ENCODE results near the gene YBX1. TPM values are rescaled to one million over a fixed set of nuclear protein-coding genes. Genes with fewer than 3 reads are reported as not detected.
"Not testable (repeated sequence)": the region's sequence is repeated elsewhere in the genome, so short reads cannot be mapped to it uniquely, and the experiment has no call there.

The YBX1 gene
- total RNA-seq, 4 donors from 2014 or later = 509 to 860 (median 681) TPM

DNA sequence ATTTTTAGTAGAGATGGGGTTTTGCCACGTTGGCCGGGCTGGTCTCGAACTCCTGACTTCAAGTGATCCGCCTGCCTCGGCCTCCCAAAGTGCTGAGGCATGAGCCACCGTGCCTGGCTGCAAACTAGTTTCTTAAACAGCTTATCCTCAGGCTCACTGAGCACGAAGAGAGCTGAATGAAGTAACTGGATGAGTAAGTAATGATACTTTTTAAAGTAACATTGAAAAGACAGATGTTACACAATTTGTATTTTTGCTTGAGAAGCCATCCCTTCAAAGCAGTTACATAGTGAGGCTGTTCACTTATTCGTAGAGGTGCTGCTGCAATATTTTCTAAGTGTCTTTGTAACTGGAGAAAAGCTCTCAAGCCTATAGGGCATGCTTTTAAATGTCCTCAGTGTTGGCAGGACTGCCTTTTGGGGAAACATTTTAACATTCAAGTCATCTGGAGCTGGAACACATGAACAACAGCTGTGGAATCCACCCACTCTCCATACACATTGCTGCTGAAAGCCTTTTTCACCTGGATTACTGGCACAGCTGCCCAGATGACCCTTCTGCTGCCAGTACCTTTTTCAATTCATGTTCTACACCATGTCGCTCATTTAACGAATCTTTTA, 2.7 kb upstream of the YBX1 start:
- ATAC-seq (ENCODE audit: low FRiP score) = no peak
- TF ChIP-seq CTCF (IDR thresholded peaks at IDR 0.05) = no peak
- DNase-seq (ENCODE audit: low spot score) = no peak

DNA sequence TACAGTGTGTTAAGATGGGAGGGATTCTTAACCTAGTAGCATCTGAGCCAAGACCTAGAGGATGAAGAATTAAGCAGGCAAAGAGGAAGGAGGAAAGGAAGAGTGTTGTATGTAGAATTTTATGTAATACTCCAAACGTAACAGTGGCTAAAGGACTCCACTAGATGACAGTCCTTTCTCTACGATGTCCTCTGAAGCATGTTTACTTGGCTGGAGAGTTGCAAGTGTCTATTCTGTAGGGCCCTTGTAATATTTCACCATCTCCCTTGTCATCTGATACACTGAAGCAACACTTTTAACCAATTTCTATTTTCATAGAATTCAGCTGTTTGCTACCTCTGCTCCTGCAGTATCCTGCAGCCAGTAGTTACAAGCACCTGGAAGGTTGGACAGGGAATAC, 2.2 kb upstream of the YBX1 start:
- DNase-seq (ENCODE audit: low spot score) (no peak), ATAC-seq (ENCODE audit: low FRiP score) (no peak)
- TF ChIP-seq CTCF (IDR thresholded peaks at IDR 0.05) = no peak

GRCh38 chr1:42680921-42681683, 1.1 kb upstream of the YBX1 start:
- no peak for ATAC-seq (ENCODE audit: low FRiP score)
- no peak for TF ChIP-seq CTCF (IDR thresholded peaks at IDR 0.05)
- no peak for DNase-seq (ENCODE audit: low spot score)

DNA sequence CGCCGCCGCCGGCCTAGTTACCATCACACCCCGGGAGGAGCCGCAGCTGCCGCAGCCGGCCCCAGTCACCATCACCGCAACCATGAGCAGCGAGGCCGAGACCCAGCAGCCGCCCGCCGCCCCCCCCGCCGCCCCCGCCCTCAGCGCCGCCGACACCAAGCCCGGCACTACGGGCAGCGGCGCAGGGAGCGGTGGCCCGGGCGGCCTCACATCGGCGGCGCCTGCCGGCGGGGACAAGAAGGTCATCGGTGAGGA, 193 bp downstream of the YBX1 start:
- not testable (repeated sequence) for ATAC-seq (ENCODE audit: low FRiP score)

GRCh38 chr1:42682739-42683531, 717 bp downstream of the YBX1 start:
- ATAC-seq (ENCODE audit: low FRiP score) = peak; percentile 75
- no peak for DNase-seq (ENCODE audit: low spot score)
- TF ChIP-seq CTCF (IDR thresholded peaks at IDR 0.05) = no peak

More for the DNA sequence above, 193 bp downstream of the YBX1 start:
- not testable (repeated sequence) for DNase-seq (ENCODE audit: low spot score)

DNA sequence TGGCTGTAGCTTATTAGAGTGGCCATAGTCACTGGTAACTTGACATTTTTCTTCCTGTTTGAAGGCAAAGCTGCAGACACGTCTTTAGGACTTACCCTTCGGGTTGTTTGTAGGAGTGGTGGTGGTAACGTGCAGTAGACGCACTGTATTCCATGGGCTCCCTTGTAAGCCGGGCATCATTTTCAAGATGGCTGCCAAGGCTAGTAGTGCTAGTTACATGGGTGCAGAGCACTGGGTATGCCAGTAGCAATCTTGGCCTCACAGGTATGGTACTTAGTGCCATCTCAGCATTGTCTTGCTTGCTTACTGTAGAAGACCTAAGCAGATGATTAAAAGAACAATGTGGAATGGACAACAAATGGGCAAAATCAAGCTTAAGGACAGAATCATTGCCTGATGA, 1.9 kb downstream of the YBX1 start:
- ATAC-seq (ENCODE audit: low FRiP score) (no peak), DNase-seq (ENCODE audit: low spot score) (no peak)
- TF ChIP-seq CTCF (IDR thresholded peaks at IDR 0.05) = no peak

DNA sequence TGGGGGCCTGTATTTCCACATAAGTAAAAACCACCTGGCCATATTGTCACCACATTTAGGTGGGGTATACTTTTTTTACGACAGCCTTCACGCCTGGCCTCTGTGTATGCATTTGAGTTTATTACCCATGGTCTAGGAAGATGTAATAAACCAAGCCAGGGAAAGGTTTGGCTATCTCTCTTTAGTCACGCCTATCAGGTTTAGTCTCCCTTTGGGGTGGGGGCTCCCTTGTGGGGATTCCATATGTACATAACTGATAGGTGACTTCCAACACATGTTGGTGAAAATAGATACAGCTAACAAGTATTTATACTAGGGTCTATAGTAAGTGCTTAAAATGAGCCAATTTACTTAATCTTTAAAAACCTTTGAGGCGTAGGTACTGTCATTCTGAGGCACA, 4.2 kb downstream of the YBX1 start:
- DNase-seq (ENCODE audit: low spot score) (no peak), ATAC-seq (ENCODE audit: low FRiP score) (no peak)
- no peak for TF ChIP-seq CTCF (IDR thresholded peaks at IDR 0.05)

All from omental fat pad (tissue), 4 donors.